T-helper 17 cell (primary cell): ENCODE measurements around the gene ATOX1. TPM values are rescaled to one million over a fixed set of nuclear protein-coding genes. Genes with fewer than 3 reads are reported as not detected.

Source experiments
- ATAC-seq: fragments of 150-1000 bp; cut with Tn5 transposase; 2 replicates; pipeline ENCODE4 v1.10.0; 2021; ENCODE audit warnings: mild to moderate bottlenecking, moderate library complexity
- DNase-seq, 3 donors: peaks; one replicate each; pipeline versions ENCODE4 v3.0.0 to v3.0.0-alpha.2; 2020 to 2021
- H3K9me3 ChIP-seq: one replicate; pipeline ENCODE4 v1.7.0; 2013; ENCODE audit warnings: low read length, mild to moderate bottlenecking; ENCODE audit not compliant: control insufficient read depth, poor library complexity, severe bottlenecking
- H3K27ac Mint-ChIP-seq: one replicate; pipeline ENCODE4 v1.8.0; 2022; ENCODE audit warnings: mild to moderate bottlenecking, moderate library complexity, mixed read lengths
- H3K27me3 Mint-ChIP-seq: one replicate; pipeline ENCODE4 v1.8.0; 2022; ENCODE audit warnings: mixed read lengths
- H3K36me3 Mint-ChIP-seq: one replicate; pipeline ENCODE4 v1.8.0; 2022; ENCODE audit warnings: low read depth, mixed read lengths
- H3K4me1 Mint-ChIP-seq: one replicate; pipeline ENCODE4 v1.8.0; 2022; ENCODE audit warnings: mild to moderate bottlenecking, mixed read lengths
- H3K4me3 Mint-ChIP-seq: one replicate; pipeline ENCODE4 v1.8.0; 2022; ENCODE audit warnings: mild to moderate bottlenecking, moderate library complexity, mixed read lengths
- total RNA-seq, 4 donors: library from RNA in 2 of 4; stranded (reverse) in 2 of 4; gene quantifications; one replicate each; pipeline ENCODE4 v1.2.3 and lab custom pipeline; 2022 to 2026

ATOX1 gene
- total RNA-seq, 2 donors from 2014 or later, result 24.3 to 26.1 TPM

- peak overlapping the region; percentile 15 for H3K4me3 Mint-ChIP-seq
- H3K9me3 ChIP-seq, result no peaks in the 10 kb centered on the region
- ATAC-seq (no peak), DNase-seq (no peak)
- no peaks in the 10 kb centered on the region for H3K36me3 Mint-ChIP-seq
- peaks cover 33% of the 10 kb centered on the region for H3K4me1 Mint-ChIP-seq
- H3K27me3 Mint-ChIP-seq, result no peaks in the 10 kb centered on the region
- peak overlapping the region; percentile 96 for H3K27ac Mint-ChIP-seq
These were observed 3.0 kb downstream of the ATOX1 start for GRCh38 chr5:151755383-151755782.

GRCh38 chr5:151751593-151751992, 6.8 kb downstream of the ATOX1 start:
- H3K27ac Mint-ChIP-seq, result peak overlapping the region; percentile 14
- DNase-seq (no peak), ATAC-seq (no peak)
- no peaks in the 10 kb centered on the region for H3K27me3 Mint-ChIP-seq
- H3K9me3 ChIP-seq, result no peaks in the 10 kb centered on the region
- no peak overlapping the region for H3K4me3 Mint-ChIP-seq
- peaks cover 19% of the 10 kb centered on the region for H3K4me1 Mint-ChIP-seq
- no peaks in the 10 kb centered on the region for H3K36me3 Mint-ChIP-seq

- no peaks in the 10 kb centered on the region for H3K36me3 Mint-ChIP-seq
- peak overlapping the region; percentile 96 for H3K27ac Mint-ChIP-seq
- no peak for DNase-seq
- no peak for ATAC-seq
- no peak overlapping the region for H3K4me3 Mint-ChIP-seq
- H3K9me3 ChIP-seq, result no peaks in the 10 kb centered on the region
- no peaks in the 10 kb centered on the region for H3K27me3 Mint-ChIP-seq
- peaks cover 19% of the 10 kb centered on the region for H3K4me1 Mint-ChIP-seq
These were observed 7.3 kb downstream of the ATOX1 start for GRCh38 chr5:151751091-151751490.

- H3K9me3 ChIP-seq, result no peaks in the 10 kb centered on the region
- DNase-seq (no peak), ATAC-seq (no peak)
- peak overlapping the region; percentile 96 for H3K27ac Mint-ChIP-seq
- H3K27me3 Mint-ChIP-seq, result no peaks in the 10 kb centered on the region
- peaks cover 26% of the 10 kb centered on the region for H3K4me1 Mint-ChIP-seq
- no peak overlapping the region for H3K4me3 Mint-ChIP-seq
- H3K36me3 Mint-ChIP-seq, result no peaks in the 10 kb centered on the region
These were observed 8.3 kb downstream of the ATOX1 start for GRCh38 chr5:151750121-151750520.

- Mint-ChIP-seq H3K36me3 (peaks cover 5% of the 10 kb centered on the region), H3K27me3 (no peaks in the 10 kb centered on the region), H3K4me3 (peak overlapping the region; percentile 69), H3K4me1 (peaks cover 29% of the 10 kb centered on the region), H3K27ac (peak overlapping the region; percentile 85)
- ATAC-seq (peak; percentile 54), DNase-seq (peak in 1 of 3 donors; percentile 23)
- H3K9me3 ChIP-seq, result no peaks in the 10 kb centered on the region
These were observed 13.2 kb downstream of the ATOX1 start for GRCh38 chr5:151745071-151745705.

GRCh38 chr5:151743530-151743929, 14.9 kb downstream of the ATOX1 start:
- Mint-ChIP-seq H3K36me3 (peaks cover 5% of the 10 kb centered on the region), H3K4me3 (no peak overlapping the region)

GRCh38 chr5:151742870-151743294, 15.5 kb downstream of the ATOX1 start:
- no peak for DNase-seq
- Mint-ChIP-seq H3K4me3 (no peak overlapping the region), H3K27me3 (no peaks in the 10 kb centered on the region), H3K4me1 (peaks cover 29% of the 10 kb centered on the region), H3K36me3 (peaks cover 5% of the 10 kb centered on the region), H3K27ac (no peak overlapping the region)
- ATAC-seq, result no peak
- H3K9me3 ChIP-seq, result no peaks in the 10 kb centered on the region

More at GRCh38 chr5:151743530-151743929, 14.9 kb downstream of the ATOX1 start:
- H3K27me3 Mint-ChIP-seq, result no peaks in the 10 kb centered on the region
- peak overlapping the region; percentile 85 for H3K27ac Mint-ChIP-seq
- DNase-seq (no peak), ATAC-seq (no peak)
- no peaks in the 10 kb centered on the region for H3K9me3 ChIP-seq
- H3K4me1 Mint-ChIP-seq, result peaks cover 29% of the 10 kb centered on the region

- H3K27ac Mint-ChIP-seq, result no peak overlapping the region
- H3K27me3 Mint-ChIP-seq, result no peaks in the 10 kb centered on the region
- no peak for DNase-seq
- H3K36me3 Mint-ChIP-seq, result peaks cover 5% of the 10 kb centered on the region
- peaks cover 29% of the 10 kb centered on the region for H3K4me1 Mint-ChIP-seq
- H3K4me3 Mint-ChIP-seq, result no peak overlapping the region
- ATAC-seq, result no peak
- no peaks in the 10 kb centered on the region for H3K9me3 ChIP-seq
These were observed 16.6 kb downstream of the ATOX1 start for GRCh38 chr5:151741678-151742423.

- Mint-ChIP-seq H3K4me3 (no peak overlapping the region), H3K27me3 (no peaks in the 10 kb centered on the region), H3K36me3 (peaks cover 5% of the 10 kb centered on the region), H3K4me1 (peaks cover 22% of the 10 kb centered on the region), H3K27ac (peak overlapping the region; percentile 43)
- no peak for ATAC-seq
- H3K9me3 ChIP-seq, result no peaks in the 10 kb centered on the region
- DNase-seq, result no peak
These were observed 17.5 kb downstream of the ATOX1 start for GRCh38 chr5:151740958-151741373.

- peaks cover 5% of the 10 kb centered on the region for H3K36me3 Mint-ChIP-seq
- H3K4me3 Mint-ChIP-seq, result no peak overlapping the region
- H3K27me3 Mint-ChIP-seq, result no peaks in the 10 kb centered on the region
- ATAC-seq, result peak; percentile 73
- peaks cover 19% of the 10 kb centered on the region for H3K4me1 Mint-ChIP-seq
- no peaks in the 10 kb centered on the region for H3K9me3 ChIP-seq
- H3K27ac Mint-ChIP-seq, result peak overlapping the region; percentile 43
- peak; percentile 16 to 33 (median 23) for DNase-seq
These were observed 18.0 kb downstream of the ATOX1 start for GRCh38 chr5:151740336-151740942.

GRCh38 chr5:151739939-151740335, 18.5 kb downstream of the ATOX1 start:
- Mint-ChIP-seq H3K4me3 (no peak overlapping the region), H3K4me1 (peaks cover 14% of the 10 kb centered on the region), H3K27me3 (no peaks in the 10 kb centered on the region), H3K36me3 (peaks cover 5% of the 10 kb centered on the region), H3K27ac (no peak overlapping the region)
- DNase-seq (no peak), ATAC-seq (no peak)
- no peaks in the 10 kb centered on the region for H3K9me3 ChIP-seq

GRCh38 chr5:151739395-151739794, 19.0 kb downstream of the ATOX1 start:
- Mint-ChIP-seq H3K36me3 (peaks cover 5% of the 10 kb centered on the region), H3K27ac (no peak overlapping the region), H3K4me3 (peak overlapping the region; percentile 57), H3K4me1 (peaks cover 12% of the 10 kb centered on the region), H3K27me3 (no peaks in the 10 kb centered on the region)
- H3K9me3 ChIP-seq, result no peaks in the 10 kb centered on the region
- DNase-seq (no peak), ATAC-seq (no peak)

- no peak for ATAC-seq
- H3K36me3 Mint-ChIP-seq, result peaks cover 2% of the 10 kb centered on the region
- no peak for DNase-seq
- H3K4me1 Mint-ChIP-seq, result peaks cover 8% of the 10 kb centered on the region
- no peak overlapping the region for H3K27ac Mint-ChIP-seq
- no peak overlapping the region for H3K4me3 Mint-ChIP-seq
- H3K27me3 Mint-ChIP-seq, result no peaks in the 10 kb centered on the region
- H3K9me3 ChIP-seq, result no peaks in the 10 kb centered on the region
These were observed 20.1 kb downstream of the ATOX1 start for GRCh38 chr5:151738125-151738848.
